Measurements from ENCODE around the gene PCNX2.
"Not testable (repeated sequence)": the region's sequence is repeated elsewhere in the genome, so short reads cannot be mapped to it uniquely, and the experiment has no call there.

PCNX2 gene

GRCh38 chr1:233003638-233004037 lies 291.9 kb downstream of the PCNX2 start:
- not testable (repeated sequence) for DNase-seq

DNA sequence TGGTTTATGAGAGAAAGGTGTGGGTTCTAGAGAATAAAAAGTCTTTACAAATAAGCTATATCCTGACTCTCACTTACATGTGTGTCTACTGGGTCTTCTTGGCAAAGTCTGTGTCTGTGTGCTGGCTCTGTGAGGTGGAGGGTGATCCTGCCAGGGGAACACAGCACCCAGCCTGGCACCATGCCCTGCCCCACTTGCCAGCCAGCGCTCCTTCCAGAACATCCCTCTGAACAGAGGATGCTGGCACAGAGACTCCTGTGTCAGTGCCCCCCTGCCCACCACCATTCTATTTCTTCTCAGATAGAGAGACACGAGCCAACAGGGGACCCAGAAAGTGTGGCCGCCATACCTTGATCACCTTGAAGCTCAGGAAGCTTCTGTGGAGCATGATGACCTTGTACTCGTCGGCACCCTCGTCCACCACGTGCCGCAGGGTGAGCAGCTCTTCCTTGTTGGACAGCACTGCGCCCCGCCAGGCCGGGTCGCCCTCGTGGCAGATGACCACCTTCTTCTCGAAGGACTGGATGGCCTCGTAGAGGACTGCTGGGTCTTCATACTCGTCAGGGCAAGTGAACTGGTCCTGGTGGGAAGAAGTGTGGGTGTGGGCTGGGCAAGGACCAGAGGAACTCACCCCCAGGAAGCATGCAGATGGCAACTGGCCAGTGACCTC lies 295.4 kb downstream of the PCNX2 start:
- no peak for DNase-seq

GRCh38 chr1:232998646-232999045 lies 296.9 kb downstream of the PCNX2 start:
- no peak for DNase-seq

GRCh38 chr1:232998138-232998537 lies 297.4 kb downstream of the PCNX2 start:
- no peak for DNase-seq

DNA sequence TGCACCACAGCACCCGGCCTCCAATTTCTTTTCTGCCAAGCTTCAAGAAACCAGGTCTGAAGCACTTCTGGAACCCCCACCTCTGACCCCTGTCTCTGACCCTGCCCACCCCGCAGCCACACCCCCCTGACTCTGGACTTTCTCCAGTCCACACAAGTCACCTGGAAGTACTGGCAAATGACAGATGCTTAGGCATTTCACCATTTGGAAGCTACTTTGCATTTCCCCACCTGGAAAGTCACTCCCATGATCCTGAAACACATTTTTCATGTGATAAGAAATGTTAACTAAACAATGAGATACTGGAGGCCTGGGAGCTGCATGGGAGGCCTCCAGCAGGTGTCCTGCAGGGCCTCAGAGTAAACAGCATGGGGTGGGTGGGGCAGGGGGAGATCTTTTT lies 299.4 kb downstream of the PCNX2 start:
- DNase-seq = no peak

- no peak for DNase-seq
Measured at GRCh38 chr1:232995189-232995588, 300.3 kb downstream of the PCNX2 start.

DNA sequence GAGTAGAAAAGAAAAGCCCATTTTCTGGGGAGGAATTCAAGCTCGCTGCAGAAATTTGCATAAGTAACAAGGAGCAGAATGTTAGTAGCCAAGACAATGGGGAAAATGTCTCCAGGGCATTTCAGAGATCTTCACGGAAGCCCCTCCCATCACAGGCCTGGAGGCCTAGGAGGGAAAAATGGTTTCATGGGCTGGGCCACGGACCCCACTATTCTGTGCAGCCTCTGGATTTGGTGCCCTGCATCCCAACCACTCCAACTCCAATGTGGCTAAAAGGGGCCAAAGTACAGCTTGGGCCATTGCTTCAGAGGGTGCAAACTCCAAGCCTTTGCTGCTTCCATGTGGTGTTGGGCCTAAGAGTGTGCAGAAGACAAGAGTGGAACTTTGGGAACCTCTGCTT lies 302.0 kb downstream of the PCNX2 start:
- DNase-seq = no peak

GRCh38 chr1:232992227-232992626 lies 303.3 kb downstream of the PCNX2 start:
- DNase-seq = no peak

- no peak for DNase-seq
Measured at GRCh38 chr1:232991238-232991637, 304.3 kb downstream of the PCNX2 start.

- DNase-seq = no peak
Measured at GRCh38 chr1:232990176-232991128, 305.1 kb downstream of the PCNX2 start.

DNA sequence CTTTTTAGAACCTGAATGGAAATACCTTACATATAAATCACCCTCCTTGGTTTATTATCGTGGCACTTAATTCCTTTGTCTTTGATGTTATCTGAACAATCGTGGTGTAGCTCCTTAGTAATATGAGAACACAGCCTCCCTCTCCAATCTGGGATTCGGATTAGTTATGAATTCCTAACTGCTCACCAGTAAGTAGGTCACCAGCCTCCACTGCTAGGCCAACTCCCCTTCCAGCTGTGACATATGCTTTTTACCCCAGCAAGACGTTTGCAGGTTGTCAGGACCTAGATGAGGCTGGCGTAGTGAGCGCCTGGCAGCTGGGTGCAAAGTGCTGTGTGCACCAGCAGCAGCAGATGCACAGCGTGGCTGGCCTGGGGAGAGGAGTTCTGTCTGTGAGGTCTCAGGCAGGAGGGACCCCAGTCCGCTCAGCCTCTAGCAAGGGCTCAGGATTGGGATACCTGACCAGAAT lies 306.9 kb downstream of the PCNX2 start:
- DNase-seq = no peak

DNA sequence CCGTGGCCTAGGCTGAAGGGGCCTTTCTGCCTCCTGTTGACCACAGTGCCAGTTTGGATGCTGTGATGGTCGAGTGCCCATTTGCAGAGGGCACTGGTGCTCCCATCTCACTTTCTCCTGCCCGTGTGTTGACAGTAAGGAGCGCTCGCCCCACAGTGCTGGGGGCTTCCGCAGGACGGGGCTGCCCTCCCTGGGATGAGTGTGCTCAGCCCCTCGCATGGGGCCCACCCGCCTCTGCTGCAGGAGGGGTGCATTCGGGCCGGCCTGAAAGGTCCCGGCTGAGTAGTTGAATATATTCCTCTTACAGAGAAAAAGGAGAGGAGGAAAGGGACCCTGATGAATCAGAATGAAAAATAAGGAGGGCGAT lies 307.8 kb downstream of the PCNX2 start:
- DNase-seq = no peak

GRCh38 chr1:232987046-232987773 lies 308.3 kb downstream of the PCNX2 start:
- no peak for DNase-seq

GRCh38 chr1:232986527-232986922 lies 309.0 kb downstream of the PCNX2 start:
- no peak for DNase-seq

DNA sequence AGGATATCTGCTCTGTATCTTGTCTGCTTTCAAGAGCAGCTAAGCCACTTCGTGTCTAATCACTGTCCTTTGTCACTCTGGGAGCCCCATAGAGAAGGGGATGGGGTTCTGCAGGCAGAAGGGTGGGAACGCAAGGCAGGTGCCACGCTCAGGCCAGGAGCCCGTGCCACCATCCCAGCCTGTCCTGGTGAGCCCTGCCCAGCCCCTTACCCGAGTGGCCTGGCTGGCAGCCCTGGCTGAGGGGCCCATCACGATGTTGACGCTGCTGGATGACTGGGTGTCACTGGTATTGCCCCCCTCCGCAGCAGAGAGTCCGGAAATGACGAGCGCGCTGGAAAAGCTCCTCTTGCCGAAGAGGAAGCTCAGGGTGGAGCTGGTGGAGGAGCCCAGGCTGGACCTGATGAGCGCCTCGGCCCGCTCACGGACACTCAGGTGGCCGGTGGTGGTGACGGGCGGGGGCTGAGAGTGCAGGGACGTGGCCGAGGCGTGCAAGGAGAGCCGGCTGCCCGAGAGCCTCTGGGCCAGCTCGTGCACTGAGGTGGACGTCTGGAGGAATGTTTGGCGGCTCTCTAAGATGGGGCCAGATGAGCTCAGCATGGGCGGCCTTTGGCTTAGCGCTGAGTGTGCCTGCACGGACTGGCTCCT lies 309.5 kb downstream of the PCNX2 start:
- no peak for DNase-seq

- DNase-seq = no peak
Measured at GRCh38 chr1:232984577-232985425, 310.7 kb downstream of the PCNX2 start.

- DNase-seq = no peak
Measured at GRCh38 chr1:232983817-232984567, 311.5 kb downstream of the PCNX2 start.

GRCh38 chr1:232983375-232983774 lies 312.1 kb downstream of the PCNX2 start:
- DNase-seq = no peak

DNA sequence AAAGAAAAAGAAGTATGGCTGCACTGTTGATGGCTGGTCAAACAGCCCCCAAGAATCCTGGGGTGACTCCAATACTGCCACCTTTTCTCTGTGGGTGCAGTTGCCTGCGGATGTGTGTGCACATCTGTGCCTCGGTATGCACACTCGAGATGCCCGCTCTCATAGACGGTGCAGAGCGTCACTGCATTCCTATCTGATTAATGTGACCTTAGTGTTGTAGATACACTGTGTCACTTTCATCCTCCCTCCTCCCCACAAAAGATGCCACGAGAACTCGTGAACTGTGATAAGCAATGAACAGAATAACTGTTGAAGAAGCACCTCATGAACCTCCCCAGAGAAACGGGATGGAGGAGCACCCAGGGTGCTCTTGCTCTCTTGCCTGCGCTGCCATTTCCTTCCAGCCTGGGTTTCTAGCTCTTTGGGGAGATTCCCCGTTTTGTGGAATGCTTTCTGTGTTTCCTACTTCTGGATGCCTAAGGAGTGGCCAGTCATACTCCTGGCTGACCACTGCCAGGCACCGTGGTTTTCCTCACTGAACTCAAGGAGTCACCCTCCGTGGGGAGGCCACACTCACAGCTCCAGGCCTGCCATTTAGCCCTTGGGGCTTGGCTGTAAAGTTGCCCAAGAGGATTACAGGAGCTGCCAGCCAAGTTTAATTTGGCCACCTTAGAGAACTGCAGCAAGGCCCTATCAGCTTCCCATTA lies 313.1 kb downstream of the PCNX2 start:
- no peak for DNase-seq

GRCh38 chr1:232980986-232981560 lies 314.5 kb downstream of the PCNX2 start:
- DNase-seq = no peak
